Raji (cell line): ENCODE measurements around the gene ICAM1.

Experiments
- POLR2A ChIP-seq: IDR thresholded peaks from 2 replicates; pipeline ENCODE4 v1.6.1; 2011; ENCODE audit warnings: low read depth, low read length, control low read depth; ENCODE audit not compliant: insufficient read depth

Gene ICAM1

GRCh38 chr19:10332965-10333757 lies 62.2 kb downstream of the ICAM1 start, which contains the start of gene RAVER1:
Gene RAVER1 (minus strand): TSS chr19:10333529. CDS start chr19:10333507, 22 bp downstream.
- TF ChIP-seq POLR2A = peak; percentile 83

- TF ChIP-seq POLR2A = 0 out of 2 replicates have a peak, but pooled peaks have one; percentile 24
Measured at GRCh38 chr19:10333758-10334587, 63.1 kb downstream of the ICAM1 start.

DNA sequence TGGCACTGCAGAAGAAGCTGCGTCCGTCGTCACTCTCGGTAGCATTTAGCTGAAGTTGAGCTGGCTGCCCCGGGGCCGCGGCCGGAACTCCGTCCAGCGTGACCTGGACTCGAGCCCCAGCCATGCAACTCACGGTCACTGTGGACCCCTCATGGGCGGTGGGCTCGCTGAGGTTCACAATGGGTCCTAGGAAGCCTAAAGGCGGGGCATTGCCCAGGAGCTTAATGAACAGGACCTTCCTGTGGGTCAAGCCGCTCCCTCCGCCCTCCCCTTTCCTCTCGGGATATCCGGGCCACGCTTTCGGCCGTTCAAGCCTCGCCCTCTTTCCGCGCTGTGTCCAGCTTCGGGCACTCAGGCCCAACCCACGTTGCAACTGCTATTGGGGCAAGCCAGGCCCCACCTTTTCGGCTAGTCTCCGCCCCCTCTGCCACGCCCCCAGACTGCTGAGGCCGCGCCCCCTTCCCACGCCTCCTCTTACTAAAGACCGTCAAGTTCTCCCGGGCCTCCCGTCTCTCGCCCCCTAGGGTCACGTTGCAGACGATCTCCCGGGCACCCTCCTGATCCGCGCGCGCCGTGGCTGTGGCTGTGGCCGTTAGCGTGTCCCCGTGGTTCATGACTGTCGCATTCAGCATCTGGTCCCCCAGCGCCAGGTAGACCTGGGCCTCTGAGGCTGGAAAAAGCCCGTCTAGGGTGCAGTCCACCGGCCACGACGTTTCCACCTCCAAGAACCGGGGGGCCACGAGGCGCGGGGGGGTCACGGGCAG lies 63.9 kb downstream of the ICAM1 start:
- TF ChIP-seq POLR2A = no peak

DNA sequence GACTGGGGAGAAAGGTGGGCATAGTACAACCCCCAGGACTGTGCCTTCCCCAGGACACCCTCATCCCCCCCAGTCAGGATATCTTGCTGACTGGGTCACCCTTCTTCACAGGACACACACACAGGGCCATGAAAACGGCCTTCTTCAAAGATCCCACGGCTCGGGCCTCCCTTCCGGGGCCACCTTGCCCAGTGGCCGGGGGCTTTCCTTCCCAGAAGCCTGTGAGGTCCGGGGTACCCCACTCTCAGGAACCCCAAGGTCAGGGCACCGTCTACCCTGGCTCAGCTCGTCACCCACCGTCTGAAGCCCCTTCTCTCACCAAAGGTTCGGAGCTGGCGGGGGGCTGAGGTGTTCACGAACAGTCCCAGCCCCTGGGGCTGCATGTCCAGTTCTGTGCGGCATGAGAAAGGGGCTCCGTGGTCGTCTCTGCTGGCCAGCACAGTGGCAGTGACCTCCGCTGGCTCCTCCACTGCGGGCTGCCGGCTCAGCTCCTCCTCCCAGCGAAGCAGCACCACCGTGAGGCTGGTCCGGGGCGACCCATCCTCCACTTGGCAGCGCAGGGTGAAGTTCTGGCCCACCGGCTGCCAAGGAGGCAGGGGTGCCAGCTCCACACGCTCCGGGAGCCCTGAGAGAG lies 64.5 kb downstream of the ICAM1 start:
- no peak for TF ChIP-seq POLR2A
